ENCODE results near the gene RGS3.

RGS3 gene

DNA sequence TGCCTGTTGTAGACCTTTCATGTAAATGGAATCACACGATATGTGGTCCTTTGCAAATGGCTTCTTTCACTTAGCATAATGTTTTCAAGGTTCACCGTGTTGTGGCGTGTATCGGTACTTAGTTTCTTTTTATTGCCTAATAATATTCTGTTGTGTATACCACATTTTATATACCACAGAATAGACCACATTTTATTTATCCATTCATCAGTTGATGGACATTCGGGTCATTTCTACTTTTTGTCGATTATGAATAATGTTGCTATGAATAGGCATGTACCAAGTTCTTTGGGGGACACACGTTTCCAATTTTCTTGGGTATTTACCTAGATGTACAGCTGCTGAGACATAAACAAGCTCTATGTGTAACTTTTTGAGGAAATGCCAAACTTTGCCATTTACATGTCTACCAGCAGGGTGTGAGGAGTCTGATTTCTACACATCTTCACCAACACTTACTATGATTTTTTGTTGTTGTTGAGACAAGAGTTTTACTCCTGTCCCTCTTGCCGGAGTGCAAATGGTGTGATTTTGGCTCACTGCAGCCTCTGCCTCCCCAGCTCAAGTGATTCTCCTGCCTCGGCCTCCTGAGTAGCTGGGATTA, 144.7 kb downstream of the RGS3 start:
- TF ChIP-seq, protein P1, sequence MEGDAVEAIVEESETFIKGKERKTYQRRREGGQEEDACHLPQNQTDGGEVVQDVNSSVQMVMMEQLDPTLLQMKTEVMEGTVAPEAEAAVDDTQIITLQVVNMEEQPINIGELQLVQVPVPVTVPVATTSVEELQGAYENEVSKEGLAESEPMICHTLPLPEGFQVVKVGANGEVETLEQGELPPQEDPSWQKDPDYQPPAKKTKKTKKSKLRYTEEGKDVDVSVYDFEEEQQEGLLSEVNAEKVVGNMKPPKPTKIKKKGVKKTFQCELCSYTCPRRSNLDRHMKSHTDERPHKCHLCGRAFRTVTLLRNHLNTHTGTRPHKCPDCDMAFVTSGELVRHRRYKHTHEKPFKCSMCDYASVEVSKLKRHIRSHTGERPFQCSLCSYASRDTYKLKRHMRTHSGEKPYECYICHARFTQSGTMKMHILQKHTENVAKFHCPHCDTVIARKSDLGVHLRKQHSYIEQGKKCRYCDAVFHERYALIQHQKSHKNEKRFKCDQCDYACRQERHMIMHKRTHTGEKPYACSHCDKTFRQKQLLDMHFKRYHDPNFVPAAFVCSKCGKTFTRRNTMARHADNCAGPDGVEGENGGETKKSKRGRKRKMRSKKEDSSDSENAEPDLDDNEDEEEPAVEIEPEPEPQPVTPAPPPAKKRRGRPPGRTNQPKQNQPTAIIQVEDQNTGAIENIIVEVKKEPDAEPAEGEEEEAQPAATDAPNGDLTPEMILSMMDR (conservative IDR thresholded peaks at IDR 0.05), result no peak
- H3K27ac ChIP-seq, result no peak overlapping the region

DNA sequence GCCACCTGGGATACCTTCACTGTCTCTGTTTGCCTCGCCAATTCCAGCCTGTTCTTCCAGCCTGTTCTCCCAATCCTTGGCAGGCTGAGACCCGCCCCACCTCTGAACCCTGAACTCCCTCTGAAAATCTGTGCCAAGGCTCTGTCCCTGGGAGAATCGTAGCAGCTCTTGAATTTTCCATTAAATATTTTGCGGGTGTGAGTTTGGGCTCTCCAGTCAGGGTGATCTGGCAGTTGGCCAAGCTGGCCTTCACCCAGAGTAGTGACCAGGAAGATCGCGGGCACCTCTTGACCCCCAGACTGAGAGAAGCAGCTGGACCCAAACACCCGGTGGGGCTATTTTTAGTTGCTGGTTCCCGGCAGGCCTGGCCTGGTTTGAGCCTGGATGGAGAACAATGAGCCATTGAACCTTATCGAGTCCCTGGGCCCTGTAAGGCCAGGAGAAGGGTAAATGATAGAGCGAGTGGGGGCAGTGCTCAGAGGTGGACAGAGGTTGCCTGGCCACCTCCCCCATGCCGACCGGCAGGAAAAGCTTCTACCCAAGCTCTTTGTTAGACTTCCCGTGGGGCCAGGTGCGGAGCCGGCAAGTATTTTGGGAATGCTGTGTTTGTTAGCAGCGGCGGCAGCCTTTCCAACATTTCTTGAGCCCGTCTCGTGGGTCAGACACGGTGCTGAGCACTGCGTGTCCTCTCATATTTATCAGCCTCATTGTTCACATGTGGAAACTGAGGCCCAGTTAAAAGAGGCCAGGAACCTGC, 146.2 kb downstream of the RGS3 start:
- TF ChIP-seq, protein P1 (conservative IDR thresholded peaks at IDR 0.05), result no peak
- H3K27ac ChIP-seq, result peak overlapping the region; percentile 20; the same call in 1 of the 2 replicates

DNA sequence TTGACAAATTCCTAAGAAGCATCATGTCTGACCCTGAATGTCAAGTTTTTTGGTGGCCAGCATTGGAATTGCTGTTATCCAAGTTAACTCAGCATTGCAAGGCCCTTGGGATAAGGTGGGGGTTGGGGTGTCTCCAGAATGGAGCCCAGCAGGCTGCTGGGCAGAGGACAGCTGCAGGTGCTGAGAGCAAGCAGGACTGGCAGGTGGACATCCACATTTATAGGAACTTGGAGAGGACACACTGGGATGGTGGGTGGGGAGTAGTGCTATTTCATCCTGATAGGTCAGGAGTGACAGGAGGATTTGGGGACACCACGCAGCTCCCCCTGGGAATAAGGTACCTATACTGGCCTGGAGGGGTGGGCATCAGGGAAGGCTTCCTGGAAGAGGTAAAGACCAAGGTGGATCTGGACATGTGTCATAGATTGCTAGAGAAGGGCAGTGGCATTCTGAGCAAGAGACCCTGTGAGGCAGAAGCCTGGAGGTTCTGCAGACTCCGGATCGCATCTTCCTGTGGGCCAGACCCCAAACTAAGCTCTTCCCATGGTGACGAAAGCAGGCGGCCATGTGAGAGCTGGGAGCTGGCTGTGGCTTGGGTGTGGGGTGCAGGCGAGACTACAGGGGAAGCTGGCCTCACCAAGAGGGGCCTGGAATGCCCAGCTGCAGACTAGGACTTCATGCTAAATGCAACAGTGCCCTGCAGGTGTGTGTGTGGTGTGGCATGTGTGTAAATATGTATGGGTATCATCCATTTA, 148.1 kb downstream of the RGS3 start:
- H3K27ac ChIP-seq, result no peak overlapping the region
- TF ChIP-seq, protein P1 (conservative IDR thresholded peaks at IDR 0.05), result no peak

DNA sequence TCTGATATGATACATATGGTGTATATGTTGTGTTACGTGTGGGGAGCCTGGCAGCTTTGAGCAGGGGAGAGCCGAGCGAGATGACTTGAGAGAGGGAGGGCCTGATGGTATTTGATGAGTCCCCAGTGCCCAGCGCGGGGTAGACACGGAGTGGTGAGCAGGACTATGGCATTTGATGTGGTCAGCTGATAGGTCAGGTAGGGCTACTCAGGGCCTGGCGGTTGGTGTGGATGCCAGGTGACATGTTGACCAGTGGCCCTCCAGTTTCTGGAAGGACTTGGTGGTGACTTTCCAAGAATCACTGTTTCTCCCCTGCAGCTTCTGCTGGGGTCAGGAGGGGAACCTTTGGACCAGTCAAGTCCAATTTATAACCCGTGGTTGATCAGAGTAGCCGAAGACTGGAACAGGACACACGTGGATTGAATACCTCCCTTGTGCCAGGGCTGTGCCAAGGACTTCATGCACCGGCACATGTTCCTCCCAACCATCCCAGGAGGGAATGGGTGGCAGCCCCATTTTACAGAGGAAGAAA, 148.8 kb downstream of the RGS3 start:
- TF ChIP-seq, protein P1 (conservative IDR thresholded peaks at IDR 0.05), result no peak

DNA sequence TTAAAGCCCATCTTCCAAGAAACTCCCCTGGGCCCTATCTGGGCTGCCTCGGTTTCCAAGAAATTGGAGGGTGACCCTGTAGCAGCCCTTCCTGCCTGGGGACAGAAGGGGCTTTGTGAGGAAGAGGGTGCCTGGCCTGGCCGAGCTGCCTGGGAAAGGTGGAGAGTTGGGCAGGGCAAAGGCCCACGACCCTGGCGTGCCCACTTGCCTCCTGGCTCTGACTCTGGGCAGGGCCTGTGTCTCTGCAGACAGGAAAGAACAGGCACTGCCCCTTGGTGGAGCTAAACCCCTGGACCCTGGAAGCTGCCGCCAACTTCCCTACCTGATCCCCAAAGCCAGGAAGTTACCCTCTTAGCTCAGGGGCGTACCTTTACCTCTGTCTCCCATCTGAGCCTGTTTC, 149.3 kb downstream of the RGS3 start:
- no peak overlapping the region for H3K27ac ChIP-seq
- TF ChIP-seq, protein P1 (conservative IDR thresholded peaks at IDR 0.05), result no peak

More for the DNA sequence above, 148.8 kb downstream of the RGS3 start:
- H3K27ac ChIP-seq, result no peak overlapping the region

DNA sequence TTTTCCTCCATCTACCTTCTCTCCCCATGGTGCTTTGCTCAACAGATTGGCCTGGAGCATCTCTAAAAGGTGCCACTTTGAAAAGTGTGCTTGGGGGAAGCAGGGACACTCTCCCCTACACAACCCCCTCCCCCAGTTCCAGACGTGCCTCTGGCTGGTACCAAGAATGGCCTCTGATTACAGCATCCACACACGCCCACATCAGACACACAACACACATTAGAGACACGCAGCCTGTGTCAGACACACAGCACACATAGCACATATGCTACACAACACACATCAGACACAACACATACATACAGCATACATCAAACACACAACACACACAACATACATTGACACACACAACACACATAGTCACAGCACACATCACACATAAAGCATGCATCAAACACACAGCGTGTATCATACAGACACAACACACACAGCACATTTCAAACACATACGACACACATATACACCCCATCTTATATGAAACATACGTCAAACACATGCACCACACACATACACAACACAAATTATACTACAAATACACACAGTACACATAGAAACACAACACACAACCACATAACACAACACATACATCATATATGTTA, 150.4 kb downstream of the RGS3 start:
- H3K27ac ChIP-seq, result no peak overlapping the region
- TF ChIP-seq, protein P1 (conservative IDR thresholded peaks at IDR 0.05), result no peak
